Neuron (in vitro differentiated cells): ENCODE measurements around the gene NOXA1.
"Not testable (repeated sequence)": the region's sequence is repeated elsewhere in the genome, so short reads cannot be mapped to it uniquely, and the experiment has no call there.

Experiments
- H2AFZ ChIP-seq: one replicate; pipeline ENCODE4 v1.6.1; 2013; ENCODE audit warnings: low read depth, mild to moderate bottlenecking, inconsistent platforms, low read length, moderate library complexity
- H3K27me3 ChIP-seq: one replicate; pipeline ENCODE4 v1.6.1; 2013; ENCODE audit warnings: low read length; ENCODE audit not compliant: insufficient read depth
- H3K36me3 ChIP-seq: one replicate; pipeline ENCODE4 v1.6.1; 2013; ENCODE audit warnings: low read length; ENCODE audit not compliant: insufficient read depth
- H3K4me1 ChIP-seq: one replicate; pipeline ENCODE4 v1.6.1; 2013; ENCODE audit warnings: low read length; ENCODE audit not compliant: insufficient read depth
- H3K4me3 ChIP-seq: 2 replicates; pipeline ENCODE4 v1.5.1; 2013; ENCODE audit warnings: mild to moderate bottlenecking, low read length, moderate library complexity
- H3K9me3 ChIP-seq: one replicate; pipeline ENCODE4 v1.6.1; 2013; ENCODE audit warnings: low read length

Gene NOXA1, protein sequence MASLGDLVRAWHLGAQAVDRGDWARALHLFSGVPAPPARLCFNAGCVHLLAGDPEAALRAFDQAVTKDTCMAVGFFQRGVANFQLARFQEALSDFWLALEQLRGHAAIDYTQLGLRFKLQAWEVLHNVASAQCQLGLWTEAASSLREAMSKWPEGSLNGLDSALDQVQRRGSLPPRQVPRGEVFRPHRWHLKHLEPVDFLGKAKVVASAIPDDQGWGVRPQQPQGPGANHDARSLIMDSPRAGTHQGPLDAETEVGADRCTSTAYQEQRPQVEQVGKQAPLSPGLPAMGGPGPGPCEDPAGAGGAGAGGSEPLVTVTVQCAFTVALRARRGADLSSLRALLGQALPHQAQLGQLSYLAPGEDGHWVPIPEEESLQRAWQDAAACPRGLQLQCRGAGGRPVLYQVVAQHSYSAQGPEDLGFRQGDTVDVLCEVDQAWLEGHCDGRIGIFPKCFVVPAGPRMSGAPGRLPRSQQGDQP

GRCh38 chr9:137422604-137423513 is at the start of gene NOXA1, which contains the start of gene EXD3:
NOXA1 (plus strand) TSS chr9:137423393; CDS start chr9:137423530, 137 bp downstream.
EXD3 (minus strand) TSS chr9:137423162; CDS start chr9:137395357, 27,805 bp downstream.
- H3K9me3 ChIP-seq: no peaks in the 10 kb centered on the region
- H3K4me3 ChIP-seq: peak within 1 kb of the TSS; percentile 66

DNA sequence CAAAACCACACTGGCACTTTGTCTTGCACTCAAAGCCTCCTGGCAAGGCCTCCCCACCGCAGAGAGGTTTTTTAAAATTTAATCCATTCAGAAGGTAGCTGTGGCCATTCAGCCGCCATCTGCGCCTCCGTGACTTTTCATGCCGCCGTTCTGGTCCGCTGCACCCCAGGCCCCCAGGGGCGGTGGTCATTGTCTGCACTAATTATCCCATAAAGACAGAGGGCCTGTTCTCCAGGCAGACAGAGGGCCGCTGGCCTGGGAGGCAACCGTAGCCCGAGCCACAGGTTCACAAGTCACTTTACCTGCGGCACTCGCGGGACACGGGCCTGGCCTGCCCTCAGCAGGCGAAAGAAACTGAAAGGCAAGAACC is 49.6 kb upstream of the NOXA1 start:
- Histone ChIP-seq H3K36me3 (no peaks in the 10 kb centered on the region), H3K4me1 (peaks cover 39% of the 10 kb centered on the region), H3K27me3 (no peaks in the 10 kb centered on the region), H3K4me3 (no peak overlapping the region), H3K9me3 (no peaks in the 10 kb centered on the region), H2AFZ (no peak overlapping the region)

More at GRCh38 chr9:137422604-137423513, at the start of gene NOXA1, which contains the start of gene EXD3:
- Histone ChIP-seq H2AFZ (peak within 1 kb of the TSS; percentile 95), H3K27me3 (no peaks in the 10 kb centered on the region), H3K36me3 (no peaks in the 10 kb centered on the region), H3K4me1 (peaks cover 11% of the 10 kb centered on the region)

- Histone ChIP-seq H3K4me1 (peaks cover 36% of the 10 kb centered on the region), H3K4me3 (no peak overlapping the region), H3K27me3 (no peaks in the 10 kb centered on the region), H2AFZ (no peak overlapping the region), H3K36me3 (no peaks in the 10 kb centered on the region), H3K9me3 (no peaks in the 10 kb centered on the region)
These were observed 48.9 kb upstream of the NOXA1 start for GRCh38 chr9:137374131-137374845.

DNA sequence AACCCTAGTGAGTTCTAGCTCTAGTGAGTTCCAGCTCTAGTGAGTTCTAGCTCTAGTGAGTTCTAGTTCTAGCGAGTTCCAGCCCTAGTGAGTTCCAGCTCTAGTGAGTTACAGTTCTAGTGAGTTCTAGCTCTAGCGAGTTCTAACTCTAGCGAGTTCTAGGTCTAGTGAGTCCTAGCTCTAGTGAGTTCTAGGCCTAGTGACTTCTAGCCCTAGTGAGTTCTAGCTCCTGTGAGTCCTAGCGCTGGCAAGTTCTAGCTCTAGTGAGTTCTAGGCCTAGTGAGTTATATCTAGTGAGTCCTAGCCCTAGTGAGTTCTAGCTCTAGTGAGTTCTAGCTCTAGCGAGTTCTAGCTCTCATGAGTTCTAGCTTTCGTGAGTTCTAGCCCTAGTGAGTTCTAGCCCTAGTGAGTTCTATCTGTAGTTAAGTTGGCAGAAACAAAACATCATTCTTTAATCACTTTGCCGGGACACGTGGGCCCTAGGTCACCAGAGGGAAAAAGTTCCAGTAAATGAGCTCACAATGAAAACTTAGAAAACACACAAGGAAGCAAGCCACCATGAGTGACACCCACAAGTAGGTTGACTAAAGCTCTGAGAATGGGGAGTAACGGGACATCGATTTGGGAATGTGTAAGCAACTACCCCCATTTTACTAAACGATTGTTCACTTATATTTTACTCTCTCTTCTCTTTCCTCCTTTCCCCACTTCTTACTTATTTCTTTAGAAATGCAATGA is 47.7 kb upstream of the NOXA1 start:
- Histone ChIP-seq H3K36me3 (no peaks in the 10 kb centered on the region), H2AFZ (no peak overlapping the region), H3K4me1 (peaks cover 24% of the 10 kb centered on the region)

GRCh38 chr9:137376386-137376785 is 46.8 kb upstream of the NOXA1 start:
- H3K27me3 ChIP-seq: no peaks in the 10 kb centered on the region
- no peak overlapping the region for H2AFZ ChIP-seq
- H3K4me1 ChIP-seq: peaks cover 16% of the 10 kb centered on the region

More for the DNA sequence above, 47.7 kb upstream of the NOXA1 start:
- Histone ChIP-seq H3K27me3 (no peaks in the 10 kb centered on the region), H3K9me3 (peaks cover 5% of the 10 kb centered on the region), H3K4me3 (no peak overlapping the region)

GRCh38 chr9:137378688-137379410 is 44.3 kb upstream of the NOXA1 start:
- not testable (repeated sequence) for H3K4me3 ChIP-seq, H3K36me3 ChIP-seq, H3K27me3 ChIP-seq, H3K9me3 ChIP-seq, H2AFZ ChIP-seq, H3K4me1 ChIP-seq

More at GRCh38 chr9:137376386-137376785, 46.8 kb upstream of the NOXA1 start:
- H3K36me3 ChIP-seq: no peaks in the 10 kb centered on the region
- peaks cover 5% of the 10 kb centered on the region for H3K9me3 ChIP-seq
- H3K4me3 ChIP-seq: no peak overlapping the region

DNA sequence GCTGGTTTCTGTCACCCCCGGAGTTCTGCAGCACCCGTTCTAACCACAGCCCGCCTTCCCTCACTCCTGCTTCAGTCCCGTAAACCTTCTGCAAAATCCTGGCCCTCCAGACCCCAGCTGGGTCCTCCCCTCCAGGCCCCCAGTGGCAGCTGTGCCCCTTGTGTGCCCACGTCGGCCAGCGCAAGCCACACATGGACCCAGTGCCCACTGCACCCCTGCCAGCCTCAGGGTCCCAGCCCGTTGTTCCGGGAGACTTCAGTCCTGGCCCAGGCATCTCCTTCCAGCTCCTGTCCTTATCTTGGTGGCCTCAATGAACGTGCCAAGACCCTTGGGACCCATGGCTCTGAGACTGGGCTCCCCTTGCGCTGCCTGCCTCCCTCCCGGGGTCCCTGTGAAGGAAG is 43.4 kb upstream of the NOXA1 start:
- Histone ChIP-seq H3K27me3 (no peaks in the 10 kb centered on the region), H3K4me3 (no peak overlapping the region), H2AFZ (no peak overlapping the region), H3K9me3 (peaks cover 5% of the 10 kb centered on the region), H3K4me1 (peaks cover 7% of the 10 kb centered on the region), H3K36me3 (no peaks in the 10 kb centered on the region)

- no peak overlapping the region for H2AFZ ChIP-seq
- peaks cover 7% of the 10 kb centered on the region for H3K4me1 ChIP-seq
- no peaks in the 10 kb centered on the region for H3K36me3 ChIP-seq
- no peaks in the 10 kb centered on the region for H3K27me3 ChIP-seq
- no peak overlapping the region for H3K4me3 ChIP-seq
- H3K9me3 ChIP-seq: peaks cover 5% of the 10 kb centered on the region
These were observed 43.0 kb upstream of the NOXA1 start for GRCh38 chr9:137380171-137380570.

GRCh38 chr9:137380606-137381005 is 42.6 kb upstream of the NOXA1 start:
- H3K27me3 ChIP-seq: no peaks in the 10 kb centered on the region
- H3K4me1 ChIP-seq: peaks cover 7% of the 10 kb centered on the region
- no peaks in the 10 kb centered on the region for H3K36me3 ChIP-seq
- no peak overlapping the region for H3K4me3 ChIP-seq
- no peak overlapping the region for H2AFZ ChIP-seq
- peaks cover 5% of the 10 kb centered on the region for H3K9me3 ChIP-seq

DNA sequence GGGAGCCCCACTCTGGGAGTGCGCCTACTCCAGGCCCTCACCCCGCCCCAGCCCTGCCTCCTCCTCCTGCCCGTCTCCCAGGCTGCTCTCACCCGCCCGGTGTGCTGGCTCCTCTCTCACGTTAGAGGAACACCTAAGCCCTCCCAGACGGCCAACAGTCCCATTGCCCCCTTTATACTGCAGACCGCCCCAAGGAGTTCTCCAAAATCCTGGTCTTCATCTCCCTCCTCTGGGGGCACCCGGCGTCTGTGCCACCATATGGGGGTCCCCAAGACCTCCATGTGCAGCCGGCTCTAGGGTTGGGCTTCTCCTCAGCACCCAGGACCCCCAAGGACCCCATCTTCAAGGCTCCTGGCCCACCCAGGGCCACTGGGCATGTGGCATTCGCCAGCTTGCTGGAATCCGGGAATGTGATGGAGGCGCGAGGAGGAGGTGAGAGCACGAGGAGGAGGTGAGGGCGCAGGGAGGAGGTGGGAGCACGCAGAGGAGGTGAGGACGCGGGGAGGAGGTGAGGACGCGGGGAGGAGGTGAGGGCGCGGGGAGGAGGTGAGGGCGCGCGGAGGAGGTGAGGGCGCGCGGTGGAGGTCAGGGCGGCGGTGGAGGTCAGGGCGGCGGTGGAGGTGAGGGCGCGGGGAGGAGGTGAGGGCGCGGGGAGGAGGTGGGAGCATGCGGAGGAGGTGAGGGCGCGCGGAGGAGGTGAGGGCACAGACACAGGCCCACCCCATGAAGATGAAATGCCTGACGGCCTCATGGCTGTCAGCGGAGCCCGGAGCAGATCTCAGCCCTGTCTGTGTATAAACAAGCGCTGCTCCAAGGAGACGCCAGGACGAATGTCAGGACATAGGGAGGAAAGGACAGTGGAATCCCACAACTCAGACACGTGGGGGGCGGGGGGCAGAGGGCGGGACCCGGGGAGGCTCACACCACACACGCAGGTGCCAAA is 41.4 kb upstream of the NOXA1 start:
- Histone ChIP-seq H3K27me3 (no peaks in the 10 kb centered on the region), H3K4me1 (peaks cover 7% of the 10 kb centered on the region), H3K4me3 (no peak overlapping the region)

More for the DNA sequence above, 41.4 kb upstream of the NOXA1 start:
- H3K9me3 ChIP-seq: peaks cover 5% of the 10 kb centered on the region
- no peaks in the 10 kb centered on the region for H3K36me3 ChIP-seq
- no peak overlapping the region for H2AFZ ChIP-seq
